K562 (cell line): ENCODE data around the gene UBE2L6. TPM values are rescaled to one million over a fixed set of nuclear protein-coding genes. Genes with fewer than 3 reads are reported as not detected.

ENCODE experiments used
- ATF1 ChIP-seq, 2 experiments: fragments of 450-650 bp in 1 of 2; IDR thresholded peaks; 2 replicates each; pipeline ENCODE4 v1.6.1; 2016; ENCODE audit warnings: missing compliant biosample characterization in 1 of 2, missing genetic modification characterization in 1 of 2
- ATF6 ChIP-seq: sonication (generic); formaldehyde crosslinking; IDR thresholded peaks from 2 replicates; pipeline ENCODE4 v1.4.0; 2020; ENCODE audit warnings: mild to moderate bottlenecking, missing genetic modification reagents
- BHLHE40 ChIP-seq: IDR thresholded peaks from 2 replicates; pipeline ENCODE4 v1.6.1; 2011; ENCODE audit warnings: low read length, improper control_type of control experiment
- CREB1 ChIP-seq, 2 experiments: sonication (generic) in 1 of 2; formaldehyde crosslinking in 1 of 2; IDR thresholded peaks; 2 replicates each; pipeline versions ENCODE4 v1.6.1 to v1.8.0; 2012 to 2022; ENCODE audit warnings: inconsistent platforms in 1 of 2, mild to moderate bottlenecking in 1 of 2, missing genetic modification reagents in 1 of 2, moderate library complexity in 1 of 2
- DACH1 ChIP-seq: fragments of 450-650 bp; IDR thresholded peaks from 2 replicates; pipeline ENCODE4 v1.6.1; 2018; ENCODE audit not compliant: partially characterized antibody
- ETS1 ChIP-seq: conservative IDR thresholded peaks from 2 replicates; pipeline ENCODE4 v1.6.1; 2011; ENCODE audit warnings: low read depth, mild to moderate bottlenecking, low read length; ENCODE audit not compliant: control insufficient read depth
- FOXJ3 ChIP-seq: sonication (generic); formaldehyde crosslinking; IDR thresholded peaks from 2 replicates; pipeline ENCODE4 v1.4.0; 2020; ENCODE audit warnings: mild to moderate bottlenecking, missing genetic modification reagents
- FOXK2 ChIP-seq, 2 experiments: fragments of 450-650 bp; IDR thresholded peaks in 1 of 2; conservative IDR thresholded peaks in 1 of 2; 2 replicates each; pipeline ENCODE4 v1.6.1; 2016; ENCODE audit warnings: low read depth in 2 of 2, mild to moderate bottlenecking in 1 of 2
- HDAC6 ChIP-seq: IDR thresholded peaks from 2 replicates; pipeline ENCODE4 v1.6.1; 2012; ENCODE audit warnings: low read depth, mild to moderate bottlenecking, control low read depth, inconsistent platforms, low read length, moderate library complexity
- ILK ChIP-seq: fragments of 450-650 bp; IDR thresholded peaks from 2 replicates; pipeline ENCODE4 v1.6.1; 2016; ENCODE audit warnings: missing genetic modification characterization, low read depth, mild to moderate bottlenecking, missing compliant biosample characterization, moderate library complexity, borderline replicate concordance
- MLX ChIP-seq, 2 experiments: fragments of 450-650 bp in 1 of 2; sonication (generic) in 1 of 2; formaldehyde crosslinking; conservative IDR thresholded peaks; 2 replicates each; pipeline versions ENCODE4 v1.4.0 to v1.8.1; 2020 to 2022; ENCODE audit warnings: mild to moderate bottlenecking in 1 of 2, missing genetic modification reagents in 1 of 2
- NR2F6 ChIP-seq: fragments of 450-650 bp; formaldehyde crosslinking; IDR thresholded peaks from 2 replicates; pipeline ENCODE4 v1.4.0; 2020; ENCODE audit warnings: mild to moderate bottlenecking
- RFX7 ChIP-seq: fragments of 250-450 bp; sonication (Bioruptor Pico); IDR thresholded peaks from 2 replicates; pipeline ENCODE4 v1.5.1; 2021; ENCODE audit warnings: mild to moderate bottlenecking
- SMARCA5 ChIP-seq: fragments of 450-650 bp; IDR thresholded peaks from 2 replicates; pipeline ENCODE4 v1.6.1; 2016
- SNRNP70 ChIP-seq: fragments of 200-400 bp; formaldehyde crosslinking; optimal IDR thresholded peaks from 2 replicates; pipeline ENCODE3; 2017; ENCODE audit warnings: low read depth, low read length
- TARDBP ChIP-seq: fragments of 450-650 bp; IDR thresholded peaks from 2 replicates; pipeline ENCODE4 v1.6.1; 2016
- TCFL5 ChIP-seq: fragments of 250-450 bp; sonication (Bioruptor Pico); conservative IDR thresholded peaks from 2 replicates; pipeline ENCODE4 v1.6.1; 2021; ENCODE audit warnings: mild to moderate bottlenecking, moderate library complexity, matching md5 sums
- ZBED1 ChIP-seq: IDR thresholded peaks from 2 replicates; pipeline ENCODE4 v1.6.1; 2014
- ZBTB12 ChIP-seq: fragments of 250-450 bp; sonication (Bioruptor Pico); IDR thresholded peaks from 2 replicates; pipeline ENCODE4 v1.4.0; 2020
- ZFPM2 ChIP-seq: fragments of 250-450 bp; sonication (Bioruptor Pico); IDR thresholded peaks from 2 replicates; pipeline ENCODE4 v1.5.1; 2022; ENCODE audit warnings: mild to moderate bottlenecking
- ZNF57 ChIP-seq: fragments of 450-650 bp; formaldehyde crosslinking; IDR thresholded peaks from 2 replicates; pipeline ENCODE4 v1.4.0; 2020; ENCODE audit warnings: mild to moderate bottlenecking, moderate library complexity
- polyA plus RNA-seq, 8 experiments: library from polyadenylated mRNA; depleted of rRNA in 4 of 8; stranded (reverse) in 5 of 8; unstranded in 3 of 8; fragments of >200 nt; fragmentation: Nextera tagmentation in 2 of 8; fragmentation: Illumina TruSeq in 1 of 8; extraction: Ambion mirVana in 2 of 8; extraction: Trizol in 1 of 8; gene quantifications; 2 replicates each; pipeline versions ENCODE4 v1.2.1 to v1.2.3, GENCODE V29; 2011 to 2014; ENCODE audit warnings: inconsistent platforms in 1 of 8, missing spikeins in 1 of 8
- total RNA-seq, 7 experiments: library from RNA; depleted of rRNA in 6 of 7; stranded (reverse); fragments of >200 nt in 6 of 7; fragmentation: Illumina TruSeq in 2 of 7; extraction: Trizol in 2 of 7; gene quantifications; 2 replicates each; pipeline versions ENCODE4 v1.2.1 to v1.2.3, GENCODE V29; 2011 to 2021; ENCODE audit warnings: low replicate concordance in 1 of 7

Gene UBE2L6
- total and polyA plus RNA-seq, 9 of the 15 experiments (the other 6 are each of a cell fraction or from before 2014, with no cell fraction given): 5.9 to 24.9 (median 9.7) TPM

- TF ChIP-seq ZBED1 (no peak), ATF6 (CRISPR knock-in tag) (no peak), ZNF57 (CRISPR knock-in tag) (no peak), ATF1 (CRISPR knock-in tag; IDR thresholded peaks at IDR 0.05) (no peak), ATF1 (tag; IDR thresholded peaks at IDR 0.05) (0 out of 2 replicates have a peak, but pooled peaks have one; percentile 6), DACH1 (no peak), ILK (tag) (no peak), NR2F6 (CRISPR knock-in tag) (no peak), ZFPM2 (no peak), CREB1 (IDR thresholded peaks at IDR 0.05) (0 out of 2 replicates have a peak, but pooled peaks have one; percentile 50), CREB1 (CRISPR knock-in tag; IDR thresholded peaks at IDR 0.05) (no peak), FOXJ3 (no peak), SMARCA5 (no peak), ZBTB12 (CRISPR knock-in tag) (no peak), TCFL5 (no peak), RFX7 (CRISPR knock-in tag) (no peak), MLX (CRISPR knock-in tag; conservative IDR thresholded peaks at IDR 0.05) (no peak), BHLHE40 (peak; percentile 96), HDAC6 (0 out of 2 replicates have a peak, but pooled peaks have one; percentile 9), ETS1 (no peak; the same call in 1 of the 2 replicates), TARDBP (no peak), FOXK2 (conservative IDR thresholded peaks at IDR 0.05 in 1 of 2, IDR thresholded peaks at IDR 0.05 in 1 of 2; ENCODE audit: low read depth in 2 of 2) (peak in 1 of 2 experiments; percentile 40; a peak in 2 of 4 replicates), SNRNP70 (no peak)
These were observed 52.0 kb downstream of the UBE2L6 start, which contains the start of gene SLC43A1 (continued) for GRCh38 chr11:57515332-57516060.
